HG03469 (cell line): ENCODE data around the gene UTY.

Experiments
- ATAC-seq: cut with Tn5 transposase; IDR thresholded peaks from one replicate; pipeline ENCODE4 v1.9.1; 2021; ENCODE audit warnings: mild to moderate bottlenecking, moderate library complexity, moderate number of reproducible peaks; ENCODE audit not compliant: unreplicated experiment

Gene UTY

DNA sequence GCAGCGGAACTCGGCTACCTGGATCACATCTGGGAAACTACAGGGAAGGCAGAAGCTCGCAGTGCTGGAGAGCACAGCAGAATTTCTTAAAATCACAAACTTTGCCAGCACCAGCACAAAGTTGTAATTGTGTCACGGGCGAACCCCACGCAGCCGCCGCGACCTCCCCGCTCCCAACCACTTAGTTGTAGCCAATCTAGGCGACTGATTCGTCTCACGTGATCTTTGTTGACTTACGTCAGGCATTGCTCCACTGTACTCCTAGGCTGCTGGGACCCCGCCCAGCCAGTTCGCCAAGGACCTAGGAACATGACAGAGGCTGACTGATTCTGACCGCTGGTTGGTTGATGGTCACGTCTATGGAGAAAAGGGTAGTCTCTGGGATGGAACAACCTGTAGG is at the start of gene UTY:
UTY (minus strand) TSS at position 206 of the 400 bp plus-strand sequence. CDS start 368 bp downstream, outside the sequence.
- peak; percentile 96 for ATAC-seq

DNA sequence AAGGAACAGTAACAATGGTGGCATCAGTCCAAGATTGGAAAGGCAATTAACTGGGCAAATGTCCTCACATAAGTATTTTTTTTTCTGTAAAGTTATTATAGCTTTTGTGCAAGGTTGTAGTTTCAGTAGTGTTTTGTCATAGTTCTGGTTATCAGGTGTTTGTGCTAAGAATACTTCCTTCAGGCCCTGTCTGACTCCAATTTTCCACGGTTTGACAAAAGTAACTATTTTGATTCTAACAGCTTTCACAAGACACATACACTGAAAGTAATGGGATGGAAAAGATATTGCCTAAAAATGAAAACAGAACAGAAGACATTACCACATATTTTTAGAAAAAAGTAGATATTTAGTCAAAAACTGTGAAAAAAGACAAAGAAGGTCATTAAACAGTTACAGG is 40.6 kb upstream of the UTY start:
- no peak for ATAC-seq

DNA sequence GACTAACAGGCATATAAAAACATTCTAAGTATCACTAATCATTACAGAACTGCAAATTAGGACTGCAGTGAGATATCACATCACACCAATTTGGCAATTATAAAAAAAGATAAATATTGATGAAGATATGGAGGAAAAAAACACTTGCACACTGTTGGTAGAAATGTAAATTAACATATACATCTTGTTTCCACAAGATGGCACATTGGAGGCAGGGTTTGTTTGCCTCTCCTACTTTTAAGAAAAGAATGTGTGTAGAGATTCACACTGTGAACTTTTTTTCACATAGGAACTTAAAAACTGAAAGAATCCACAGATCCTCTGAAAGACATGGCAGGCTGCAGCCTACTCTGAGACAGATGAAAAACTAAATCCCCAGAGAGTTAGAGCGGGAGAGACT is 21.4 kb upstream of the UTY start:
- ATAC-seq: no peak

DNA sequence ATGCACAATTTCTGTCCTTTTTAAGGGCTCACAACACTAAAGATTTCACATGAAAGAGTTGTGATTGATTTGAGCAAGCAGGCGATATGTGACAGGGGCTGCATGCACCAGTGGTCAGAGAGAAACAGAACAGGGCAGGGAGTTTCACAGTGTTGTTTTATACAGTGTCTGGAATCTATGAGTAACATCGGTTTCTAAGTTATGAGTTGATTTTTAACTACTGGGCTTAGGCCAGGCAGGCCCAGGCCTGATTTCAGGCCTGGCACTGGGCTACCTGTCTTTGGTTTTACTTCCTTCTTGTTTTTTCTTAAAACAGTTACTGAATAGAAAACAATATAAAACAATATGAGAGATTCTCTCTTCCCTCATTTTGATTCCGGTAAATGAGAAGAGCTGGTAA is 13.9 kb upstream of the UTY start:
- ATAC-seq: no peak

DNA sequence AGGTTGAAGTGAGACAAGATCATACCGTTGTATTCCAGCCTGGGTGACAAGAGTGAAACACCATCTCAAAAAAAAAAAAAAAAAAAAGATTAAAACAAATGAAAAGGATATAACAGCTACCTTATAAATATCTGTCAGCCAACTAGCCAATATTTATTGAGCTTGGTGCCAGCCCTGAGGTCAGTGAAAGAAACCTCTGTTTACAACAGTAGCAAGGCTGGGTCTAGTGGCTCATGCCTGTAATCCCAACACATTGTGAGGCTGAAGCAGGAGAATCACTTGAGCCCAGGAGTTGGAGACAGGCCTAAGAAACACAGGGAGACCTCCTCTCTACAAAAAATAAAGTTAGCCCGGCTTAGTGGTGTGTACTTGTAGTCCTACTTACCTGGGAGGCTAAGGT is 12.6 kb upstream of the UTY start:
- no peak for ATAC-seq

DNA sequence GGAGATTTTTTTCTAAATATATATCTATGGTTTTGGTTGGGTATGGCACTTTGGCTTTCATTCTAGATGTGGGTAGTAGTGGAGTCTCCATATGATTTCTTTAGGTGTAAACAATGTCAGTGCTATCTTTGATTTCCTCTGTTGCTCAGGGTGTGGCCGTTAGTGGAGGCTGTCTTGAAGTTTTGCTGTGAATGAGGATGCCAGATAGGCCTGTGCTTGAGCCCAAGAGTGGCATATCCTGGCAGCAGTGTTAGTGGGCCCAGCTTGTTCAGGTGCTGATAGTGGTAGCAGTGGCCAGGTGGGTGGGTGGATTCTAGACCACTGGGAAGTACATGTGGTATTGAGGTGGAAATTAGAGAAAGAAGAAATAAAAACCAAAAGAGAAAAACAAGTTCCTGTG is 8.9 kb upstream of the UTY start:
- no peak for ATAC-seq

DNA sequence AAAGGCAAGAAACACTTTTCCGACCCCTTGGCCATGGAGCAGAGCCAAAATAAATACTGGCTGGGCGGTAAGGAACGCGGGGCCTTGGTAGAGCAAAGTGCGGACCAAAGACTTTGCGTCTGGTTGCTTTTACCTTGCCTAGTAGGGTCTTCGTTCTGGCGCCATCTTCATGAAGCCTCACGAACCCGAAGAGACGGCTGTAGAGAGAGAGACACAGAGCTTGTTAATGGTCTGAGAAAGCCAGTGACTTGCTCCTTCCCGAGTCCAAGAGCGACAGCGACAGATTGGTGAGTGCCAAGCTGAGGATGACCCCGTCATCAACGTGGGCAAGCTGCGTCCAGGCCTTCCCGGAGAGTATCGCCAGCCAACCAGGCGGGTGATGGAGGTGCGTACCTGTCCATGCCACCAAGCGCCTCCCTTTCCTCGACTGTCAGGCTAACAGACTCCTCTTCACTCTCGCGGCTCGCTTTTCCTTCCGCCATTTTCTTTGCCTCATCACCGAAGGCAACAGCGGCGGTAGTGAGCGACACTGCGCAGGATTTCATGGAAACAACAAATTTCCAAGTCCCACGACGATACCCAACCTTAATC is 617 bp downstream of the UTY start:
- no peak for ATAC-seq

DNA sequence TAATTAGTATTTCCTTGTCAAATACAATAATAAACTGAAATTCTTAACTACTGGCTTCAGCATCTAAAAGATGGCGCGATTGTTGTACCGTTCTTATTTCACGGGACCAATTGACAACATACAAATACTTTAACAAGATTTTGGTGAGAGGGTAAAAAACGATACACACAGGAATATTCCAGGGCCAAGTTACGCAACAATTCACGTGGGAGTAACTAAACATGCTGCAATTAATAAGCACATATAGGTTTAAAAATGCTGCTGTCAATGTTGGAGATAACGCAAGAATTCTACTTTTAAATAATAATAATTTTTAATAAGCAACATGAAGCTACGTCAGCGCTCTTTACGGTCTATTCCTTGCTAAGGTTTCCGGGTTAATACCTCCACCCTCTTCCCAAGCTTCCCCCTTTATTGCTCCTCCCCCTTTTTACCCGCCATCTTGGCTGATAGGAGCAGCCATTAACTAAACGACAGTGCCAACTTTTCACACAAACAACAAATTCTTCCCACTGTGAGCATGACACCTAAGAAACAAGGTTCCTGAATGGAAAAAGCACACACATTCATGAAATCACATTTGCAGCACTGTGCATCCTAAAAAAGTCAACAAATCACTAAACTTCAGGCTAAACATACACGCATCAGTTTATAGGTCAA is 1.6 kb downstream of the UTY start:
- no peak for ATAC-seq

DNA sequence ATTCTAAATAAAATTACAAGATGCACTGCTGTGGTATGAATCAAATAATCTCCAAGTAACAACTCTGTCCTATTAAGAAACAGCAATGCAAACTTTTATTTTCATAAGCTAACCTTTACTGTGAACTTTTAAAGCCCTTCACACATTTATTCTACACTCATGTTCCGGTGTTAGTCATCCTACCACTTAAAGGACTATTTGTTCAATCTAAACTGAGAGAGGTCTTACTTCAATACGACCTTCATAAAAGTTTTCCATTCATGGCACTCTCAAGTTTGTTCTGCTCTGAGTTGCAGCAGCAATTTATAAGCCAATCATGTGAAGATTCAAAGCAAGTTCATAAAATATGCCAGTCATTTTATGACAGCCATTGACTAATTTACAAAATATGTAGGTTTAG is 4.8 kb downstream of the UTY start:
- no peak for ATAC-seq

DNA sequence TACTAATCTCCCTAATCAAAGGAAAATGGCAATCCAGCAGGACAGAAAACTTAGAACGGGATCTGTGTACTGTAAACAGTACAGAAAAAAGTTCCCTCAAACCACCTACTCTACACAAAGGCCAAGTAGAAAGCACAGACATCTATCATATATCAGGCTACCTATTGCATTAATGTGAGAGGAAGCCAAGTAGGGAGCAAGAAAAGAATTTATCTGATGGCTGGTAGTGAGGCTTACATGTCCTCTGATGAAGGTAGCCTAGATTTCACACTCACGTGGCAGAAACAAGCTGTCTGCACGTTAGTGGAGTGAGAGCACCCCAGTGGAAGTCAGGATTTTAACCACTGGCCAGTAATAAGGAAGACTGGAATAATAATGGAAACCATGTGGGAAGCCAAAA is 28.3 kb downstream of the UTY start:
- ATAC-seq: no peak

DNA sequence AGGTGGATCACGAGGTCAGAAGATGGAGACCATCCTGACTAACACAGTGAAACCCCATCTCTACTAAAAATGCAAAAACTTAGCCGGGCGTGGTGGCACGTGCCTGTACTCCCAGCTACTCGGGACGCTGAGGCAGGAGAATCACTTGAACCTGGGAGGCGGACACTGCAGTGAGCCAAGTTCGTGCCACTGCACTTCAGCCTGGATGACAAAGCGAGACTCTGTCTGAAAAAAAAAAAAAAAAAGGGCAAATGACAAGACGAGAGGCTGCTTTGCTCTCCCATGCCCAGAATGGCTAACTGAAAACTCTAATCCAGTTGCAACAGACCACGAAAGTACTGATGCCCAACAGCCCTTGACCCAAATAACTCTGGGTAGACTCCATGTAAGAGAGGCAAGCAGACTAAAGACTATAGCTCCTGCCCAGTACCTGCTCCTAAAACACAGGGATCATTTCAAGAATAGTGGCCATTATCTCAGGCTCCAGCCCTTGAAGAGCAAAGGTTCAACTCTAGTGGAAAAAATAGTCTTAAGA is 29.2 kb downstream of the UTY start:
- no peak for ATAC-seq

DNA sequence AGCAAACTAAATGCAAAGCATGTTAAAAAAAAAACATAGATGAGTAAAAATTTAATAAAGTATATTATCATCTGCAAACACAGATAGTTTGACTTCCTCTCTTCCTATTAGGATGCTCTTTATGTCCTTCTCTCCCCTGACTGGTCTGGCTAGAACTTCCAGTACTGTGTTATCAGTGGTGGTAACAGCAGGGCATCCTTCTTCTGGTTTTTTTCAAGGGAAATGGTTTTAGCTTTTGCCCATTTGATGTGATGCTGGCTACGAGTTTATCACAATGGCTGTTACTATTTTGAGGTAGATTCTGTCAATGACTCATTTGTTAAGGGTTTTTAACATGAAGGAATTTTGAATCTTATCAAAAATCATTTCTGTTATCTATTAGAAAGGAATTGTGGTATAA is 34.3 kb downstream of the UTY start:
- ATAC-seq: no peak

DNA sequence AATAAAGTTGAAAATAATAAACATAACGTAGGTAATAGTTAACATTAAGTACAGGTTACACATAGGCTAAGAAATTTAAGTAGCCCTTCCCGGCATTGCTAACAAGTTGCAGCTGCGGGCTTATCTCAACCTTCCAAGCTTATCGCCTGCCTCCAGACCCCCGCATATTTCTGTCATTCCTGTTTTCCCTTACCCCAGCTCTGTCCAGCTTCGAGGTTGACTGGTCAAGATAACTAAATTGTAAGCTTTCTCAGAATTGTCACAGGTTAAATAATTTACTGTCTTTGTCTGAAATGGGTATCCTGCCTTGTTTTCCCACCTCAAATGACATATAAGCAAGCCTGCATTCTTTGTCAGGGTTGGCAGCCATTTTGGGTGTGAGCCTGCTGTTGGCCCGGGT is 36.7 kb downstream of the UTY start:
- ATAC-seq: no peak

DNA sequence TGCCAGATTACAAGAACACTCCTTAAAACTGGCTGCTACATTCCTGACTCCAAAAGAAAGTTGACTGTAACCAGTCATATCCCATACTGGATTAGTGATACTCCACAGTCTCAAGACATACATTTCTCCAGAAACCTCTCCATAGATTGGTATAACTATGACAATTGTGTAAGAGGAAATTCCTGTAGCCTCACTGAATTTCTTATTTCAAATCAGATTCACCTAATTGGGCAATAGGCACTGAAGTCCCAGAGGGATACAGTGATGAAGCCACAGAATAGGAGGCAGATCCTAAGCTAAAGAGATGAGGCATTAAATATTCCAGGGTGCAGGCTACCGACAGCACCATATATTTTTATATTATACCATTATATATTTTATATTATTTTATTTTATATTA is 39.0 kb downstream of the UTY start:
- ATAC-seq: no peak

DNA sequence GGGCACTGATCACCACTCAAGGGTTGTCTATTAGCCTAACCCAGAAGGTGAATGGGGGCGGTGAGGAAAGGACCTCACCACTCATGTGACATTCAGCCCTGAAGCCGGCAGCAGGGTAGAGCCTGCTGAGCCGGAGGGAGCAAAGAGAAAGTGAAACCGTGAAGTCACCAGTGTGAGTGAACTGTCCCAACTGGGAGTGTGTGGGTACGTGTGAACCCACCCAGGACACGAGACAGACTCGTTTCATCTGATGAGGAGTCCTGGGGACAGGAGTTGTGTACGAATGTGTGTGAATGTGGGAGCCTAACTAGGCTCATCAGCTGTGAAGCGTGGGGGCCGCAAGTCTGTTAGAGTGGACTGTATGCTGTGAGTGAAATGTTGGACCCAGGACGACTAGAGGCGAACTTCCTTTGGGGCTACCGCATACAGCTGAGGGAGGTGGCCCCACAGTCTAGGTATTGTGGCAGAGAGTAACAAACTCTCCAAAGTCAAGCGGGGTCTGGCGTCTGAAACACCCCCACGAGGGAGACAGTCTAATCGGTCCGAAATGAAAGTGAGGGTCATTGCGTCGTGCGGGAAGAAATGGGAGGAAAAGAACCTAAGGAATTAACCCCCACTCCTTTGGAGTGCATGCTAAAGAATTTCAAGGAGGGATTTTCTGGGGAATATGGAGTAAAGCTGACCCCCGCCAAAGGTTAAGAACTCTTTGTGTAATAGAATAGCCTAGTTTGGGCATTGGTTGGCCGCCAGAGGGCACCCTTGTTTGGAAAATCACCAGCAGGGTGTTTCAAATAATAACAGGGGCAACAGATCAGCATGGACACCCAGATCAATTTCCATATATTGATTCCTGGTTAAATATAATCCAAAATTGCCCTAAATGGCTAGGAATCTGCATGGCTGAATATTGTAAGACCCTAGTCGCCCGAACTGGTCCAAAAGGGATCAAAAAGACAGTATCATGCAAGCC is 43.6 kb downstream of the UTY start:
- peak; percentile 35 for ATAC-seq

DNA sequence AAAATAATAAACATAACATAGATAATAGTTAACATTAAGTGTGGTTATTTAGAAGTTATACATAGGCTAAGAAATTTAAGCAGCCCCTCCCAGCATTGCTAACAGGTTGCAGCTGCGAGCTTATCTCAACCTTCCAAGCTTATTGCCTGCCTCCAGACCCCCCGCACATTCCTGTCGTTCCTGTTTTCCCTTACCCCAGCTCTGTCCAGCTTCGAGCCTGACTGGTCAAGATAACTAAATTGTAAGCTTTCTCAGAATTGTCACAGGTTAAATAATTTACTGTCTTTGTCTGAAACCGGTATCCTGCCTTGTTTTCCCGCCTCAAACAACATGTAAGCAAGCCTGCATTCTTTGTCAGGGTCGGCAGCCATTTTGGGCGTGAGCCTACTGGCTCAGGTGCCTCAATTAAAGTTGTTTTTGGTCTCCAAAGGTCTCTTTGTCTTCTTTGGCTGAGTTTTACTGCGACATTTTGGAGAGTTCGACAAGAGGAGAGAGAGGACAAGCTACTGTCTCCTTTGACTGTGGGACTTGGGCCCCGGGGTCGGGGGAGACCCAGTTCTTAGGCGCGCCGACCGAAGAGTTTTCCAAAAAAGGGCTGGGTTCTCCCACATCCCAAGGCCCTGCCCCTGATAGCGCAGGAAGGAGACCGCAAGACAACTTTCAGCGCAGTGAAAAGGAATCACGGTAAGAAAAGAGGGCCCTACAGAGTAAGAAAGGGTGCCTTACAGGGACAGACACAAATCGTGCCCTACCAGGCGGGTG is 44.4 kb downstream of the UTY start:
- no peak for ATAC-seq

DNA sequence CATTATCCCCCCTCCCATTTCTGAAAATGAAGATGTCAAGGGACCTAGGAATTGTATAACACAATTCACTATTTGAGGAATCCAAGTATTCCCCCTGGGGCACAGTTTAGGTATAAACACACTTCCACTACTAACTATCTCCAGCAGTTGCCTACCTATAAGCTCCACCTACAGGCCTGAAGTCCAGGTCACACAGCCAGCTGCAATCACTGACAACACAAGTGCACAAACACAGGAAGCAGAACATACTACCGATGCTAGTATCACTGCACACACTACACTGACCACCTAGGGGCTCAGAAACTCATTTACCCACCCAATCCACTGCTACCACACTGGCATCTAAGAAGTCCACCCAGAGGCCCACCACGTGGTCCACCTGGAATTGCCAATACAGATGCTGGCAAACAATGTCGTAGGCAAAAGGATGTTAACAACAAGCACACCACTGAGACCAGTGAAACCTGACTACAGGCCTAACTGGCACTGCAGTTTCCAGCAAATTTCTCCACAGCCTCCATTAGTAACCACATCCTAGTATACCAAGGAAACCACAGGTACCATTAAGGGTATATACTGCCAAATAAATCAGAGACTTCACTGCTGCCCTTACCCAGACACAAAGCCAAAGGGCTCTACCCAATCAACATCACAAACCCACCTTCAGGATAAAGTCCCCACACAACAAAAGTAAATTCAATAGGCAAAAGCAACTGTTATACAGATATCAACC is 47.4 kb downstream of the UTY start:
- ATAC-seq: no peak

DNA sequence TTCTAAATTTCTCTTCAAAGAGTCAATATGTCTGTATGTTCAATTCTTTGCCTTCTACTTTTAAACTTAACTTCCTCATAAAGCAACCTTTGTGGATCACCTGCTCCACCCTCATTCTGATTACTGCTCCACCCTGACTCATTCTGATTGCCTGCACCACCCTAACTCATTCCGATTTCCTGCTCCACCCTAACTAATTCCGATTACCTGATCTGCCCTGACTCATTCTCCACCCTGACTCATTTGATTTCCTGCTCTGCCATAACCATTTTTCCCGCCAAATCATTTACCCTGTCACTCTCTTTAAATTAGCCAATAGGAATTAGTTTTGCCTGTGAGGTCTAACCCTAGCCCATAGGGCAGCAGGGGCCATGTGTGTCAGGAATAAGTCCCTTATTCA is 50.3 kb downstream of the UTY start:
- no peak for ATAC-seq

DNA sequence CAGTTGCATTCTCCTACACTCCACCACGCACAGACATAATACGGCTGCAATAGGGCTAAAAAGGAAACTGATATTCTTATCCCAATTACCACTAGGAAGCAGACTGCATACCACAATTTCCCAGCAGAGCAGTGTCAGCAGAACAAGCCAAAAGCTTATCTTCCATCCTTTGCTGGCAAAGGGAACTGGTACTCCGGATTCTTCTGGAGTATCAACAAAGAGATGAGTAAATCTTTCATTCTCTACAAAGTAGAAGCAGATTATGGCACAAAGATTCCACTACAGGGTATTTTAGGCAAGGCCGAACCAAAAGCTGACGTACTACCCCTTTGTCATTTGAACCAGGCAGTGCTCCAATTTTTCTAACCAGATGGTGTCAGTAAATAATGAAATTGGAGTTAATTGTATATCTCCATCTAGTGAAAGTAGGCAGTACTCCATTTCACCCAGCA is 56.5 kb downstream of the UTY start:
- no peak for ATAC-seq
